Measurements from ENCODE around the gene TMEM127. TPM values are rescaled to one million over a fixed set of nuclear protein-coding genes. Genes with fewer than 3 reads are reported as not detected.
"Not testable (repeated sequence)": the region's sequence is repeated elsewhere in the genome, so short reads cannot be mapped to it uniquely, and the experiment has no call there.

Gene TMEM127
- total RNA-seq, 1 donor from 2014 or later = 17.8 TPM

GRCh38 chr2:96264656-96265348 is 995 bp downstream of the TMEM127 start:
- peak; percentile 34 to 74 for DNase-seq (ENCODE audit: low read depth in 2 of 2)

GRCh38 chr2:96264086-96264485 is 1.7 kb downstream of the TMEM127 start:
- no peak for DNase-seq (ENCODE audit: low read depth in 2 of 2)

- no peak for DNase-seq (ENCODE audit: low read depth in 2 of 2)
Measured at GRCh38 chr2:96262306-96262705, 3.5 kb downstream of the TMEM127 start.

GRCh38 chr2:96261328-96262003 is 4.3 kb downstream of the TMEM127 start:
- no peak for DNase-seq (ENCODE audit: low read depth in 2 of 2)

- DNase-seq (ENCODE audit: low read depth in 2 of 2) = peak; percentile 86 to 97
Measured at GRCh38 chr2:96260387-96261260, 5.2 kb downstream of the TMEM127 start.

- DNase-seq (ENCODE audit: low read depth in 2 of 2) = peak in 1 of 2 donors; percentile 53
Measured at GRCh38 chr2:96259497-96259921, 6.3 kb downstream of the TMEM127 start.

- no peak for DNase-seq (ENCODE audit: low read depth in 2 of 2)
Measured at GRCh38 chr2:96258166-96259022, 7.4 kb downstream of the TMEM127 start.

GRCh38 chr2:96257744-96258143 is 8.1 kb downstream of the TMEM127 start:
- DNase-seq (ENCODE audit: low read depth in 2 of 2) = not testable (repeated sequence)

GRCh38 chr2:96256611-96257113 is 9.1 kb downstream of the TMEM127 start:
- no peak for DNase-seq (ENCODE audit: low read depth in 2 of 2)

- peak in 1 of 2 donors; percentile 87 for DNase-seq (ENCODE audit: low read depth in 2 of 2)
Measured at GRCh38 chr2:96254571-96254970, 11.2 kb downstream of the TMEM127 start.

GRCh38 chr2:96253006-96253405 is 12.8 kb downstream of the TMEM127 start:
- DNase-seq (ENCODE audit: low read depth in 2 of 2) = no peak

- DNase-seq (ENCODE audit: low read depth in 2 of 2) = no peak
Measured at GRCh38 chr2:96252526-96252925, 13.3 kb downstream of the TMEM127 start.

GRCh38 chr2:96251721-96252292 is 14.0 kb downstream of the TMEM127 start:
- peak; percentile 93 to 95 for DNase-seq (ENCODE audit: low read depth in 2 of 2)

GRCh38 chr2:96250188-96250587 is 15.6 kb downstream of the TMEM127 start:
- DNase-seq (ENCODE audit: low read depth in 2 of 2) = no peak

- DNase-seq (ENCODE audit: low read depth in 2 of 2) = no peak
Measured at GRCh38 chr2:96249654-96250053, 16.1 kb downstream of the TMEM127 start.

- DNase-seq (ENCODE audit: low read depth in 2 of 2) = no peak
Measured at GRCh38 chr2:96248624-96249023, 17.2 kb downstream of the TMEM127 start.

- DNase-seq (ENCODE audit: low read depth in 2 of 2) = no peak
Measured at GRCh38 chr2:96247896-96248295, 17.9 kb downstream of the TMEM127 start.

- DNase-seq (ENCODE audit: low read depth in 2 of 2) = no peak
Measured at GRCh38 chr2:96247009-96247408, 18.8 kb downstream of the TMEM127 start.

GRCh38 chr2:96245609-96246390 is 20.0 kb downstream of the TMEM127 start:
- DNase-seq (ENCODE audit: low read depth in 2 of 2) = peak in 1 of 2 donors; percentile 87

- no peak for DNase-seq (ENCODE audit: low read depth in 2 of 2)
Measured at GRCh38 chr2:96243843-96244242, 22.0 kb downstream of the TMEM127 start.

Measured in dermis microvascular lymphatic vessel endothelial cell (primary cell).